Ovary (tissue), 3 donors: ENCODE results near the gene AUTS2.

Experiments used
- EP300 ChIP-seq: sonication (generic); formaldehyde crosslinking; IDR thresholded peaks from one replicate; pipeline ENCODE4 v1.6.1; 2017; ENCODE audit warnings: antibody characterized with exemption
- POLR2A ChIP-seq: fragments of 450-650 bp; IDR thresholded peaks from one replicate; pipeline ENCODE4 v1.6.1; 2017; ENCODE audit warnings: antibody characterized with exemption, mild to moderate bottlenecking, moderate library complexity
- TF ChIP-seq, protein P1 (sequence below), 3 donors: fragments of 450-650 bp in 2 of 3; fragments of 200-600 bp in 1 of 3; IDR thresholded peaks; one replicate each; pipeline versions ENCODE4 v1.5.1 to v1.8.0; 2016 to 2022; ENCODE audit warnings: antibody characterized with exemption in 3 of 3, mild to moderate bottlenecking in 1 of 3
- donor health status: DM: no; HTN: no; CAD: no.

DNA sequence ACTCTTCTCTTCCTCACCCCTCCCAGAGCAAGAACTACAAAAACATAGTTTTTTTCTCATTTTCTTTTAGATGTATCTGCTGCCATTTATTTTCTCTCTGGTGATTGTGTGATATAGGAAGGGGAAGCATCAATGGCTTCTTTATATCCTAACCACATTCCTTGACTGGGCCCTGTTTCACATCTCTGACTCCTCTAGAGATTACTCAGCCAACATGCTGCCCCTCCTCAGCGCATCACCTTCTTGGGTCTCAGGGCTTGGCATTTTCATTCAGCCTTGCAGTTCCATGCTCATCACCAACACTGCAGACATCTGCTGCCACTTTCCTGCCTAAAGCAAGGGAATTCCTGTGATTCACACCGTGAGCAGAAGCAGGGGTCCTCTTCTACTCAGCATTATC, 705.5 kb downstream of the AUTS2 start:
- TF ChIP-seq, protein P1, sequence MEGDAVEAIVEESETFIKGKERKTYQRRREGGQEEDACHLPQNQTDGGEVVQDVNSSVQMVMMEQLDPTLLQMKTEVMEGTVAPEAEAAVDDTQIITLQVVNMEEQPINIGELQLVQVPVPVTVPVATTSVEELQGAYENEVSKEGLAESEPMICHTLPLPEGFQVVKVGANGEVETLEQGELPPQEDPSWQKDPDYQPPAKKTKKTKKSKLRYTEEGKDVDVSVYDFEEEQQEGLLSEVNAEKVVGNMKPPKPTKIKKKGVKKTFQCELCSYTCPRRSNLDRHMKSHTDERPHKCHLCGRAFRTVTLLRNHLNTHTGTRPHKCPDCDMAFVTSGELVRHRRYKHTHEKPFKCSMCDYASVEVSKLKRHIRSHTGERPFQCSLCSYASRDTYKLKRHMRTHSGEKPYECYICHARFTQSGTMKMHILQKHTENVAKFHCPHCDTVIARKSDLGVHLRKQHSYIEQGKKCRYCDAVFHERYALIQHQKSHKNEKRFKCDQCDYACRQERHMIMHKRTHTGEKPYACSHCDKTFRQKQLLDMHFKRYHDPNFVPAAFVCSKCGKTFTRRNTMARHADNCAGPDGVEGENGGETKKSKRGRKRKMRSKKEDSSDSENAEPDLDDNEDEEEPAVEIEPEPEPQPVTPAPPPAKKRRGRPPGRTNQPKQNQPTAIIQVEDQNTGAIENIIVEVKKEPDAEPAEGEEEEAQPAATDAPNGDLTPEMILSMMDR (IDR thresholded peaks at IDR 0.05) = no peak
- no peak for TF ChIP-seq POLR2A
- no peak for TF ChIP-seq EP300
